Measurements from ENCODE around the gene PRKG1.

The PRKG1 gene

DNA sequence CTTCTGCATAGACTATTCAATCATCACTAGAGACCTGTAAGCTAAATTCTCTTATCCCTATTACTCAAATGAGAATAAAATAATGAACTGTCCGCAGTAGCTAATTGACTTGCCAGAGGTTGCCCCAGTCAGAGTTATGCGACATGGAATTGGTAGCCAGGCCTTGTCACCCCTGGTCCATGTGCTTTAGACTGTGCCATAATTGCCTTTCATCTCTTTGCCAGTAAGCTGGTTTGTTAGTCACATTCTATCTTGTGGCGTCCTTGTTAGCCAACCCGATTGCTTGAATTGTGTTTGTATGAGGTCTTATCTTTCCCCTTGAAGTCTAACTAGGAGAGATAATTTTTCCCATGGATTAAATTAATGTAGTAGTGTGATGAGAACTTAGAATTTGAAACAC is 362.5 kb downstream of the PRKG1 start:
- no peak for TF ChIP-seq TAF1 (IDR thresholded peaks at IDR 0.05; ENCODE audit: borderline replicate concordance, insufficient read depth, low read length)
- no peak for TF ChIP-seq SIN3A (IDR thresholded peaks at IDR 0.05; ENCODE audit: borderline replicate concordance, insufficient read depth, low read length)
- TF ChIP-seq FOXP2 (optimal IDR thresholded peaks at IDR 0.05; ENCODE audit: borderline replicate concordance, extremely low read depth, extremely low read length, insufficient read depth), result no peak
- TF ChIP-seq POLR2AphosphoS5 (IDR thresholded peaks at IDR 0.05; ENCODE audit: low read depth, low read length), result no peak
- TF ChIP-seq, protein P1, sequence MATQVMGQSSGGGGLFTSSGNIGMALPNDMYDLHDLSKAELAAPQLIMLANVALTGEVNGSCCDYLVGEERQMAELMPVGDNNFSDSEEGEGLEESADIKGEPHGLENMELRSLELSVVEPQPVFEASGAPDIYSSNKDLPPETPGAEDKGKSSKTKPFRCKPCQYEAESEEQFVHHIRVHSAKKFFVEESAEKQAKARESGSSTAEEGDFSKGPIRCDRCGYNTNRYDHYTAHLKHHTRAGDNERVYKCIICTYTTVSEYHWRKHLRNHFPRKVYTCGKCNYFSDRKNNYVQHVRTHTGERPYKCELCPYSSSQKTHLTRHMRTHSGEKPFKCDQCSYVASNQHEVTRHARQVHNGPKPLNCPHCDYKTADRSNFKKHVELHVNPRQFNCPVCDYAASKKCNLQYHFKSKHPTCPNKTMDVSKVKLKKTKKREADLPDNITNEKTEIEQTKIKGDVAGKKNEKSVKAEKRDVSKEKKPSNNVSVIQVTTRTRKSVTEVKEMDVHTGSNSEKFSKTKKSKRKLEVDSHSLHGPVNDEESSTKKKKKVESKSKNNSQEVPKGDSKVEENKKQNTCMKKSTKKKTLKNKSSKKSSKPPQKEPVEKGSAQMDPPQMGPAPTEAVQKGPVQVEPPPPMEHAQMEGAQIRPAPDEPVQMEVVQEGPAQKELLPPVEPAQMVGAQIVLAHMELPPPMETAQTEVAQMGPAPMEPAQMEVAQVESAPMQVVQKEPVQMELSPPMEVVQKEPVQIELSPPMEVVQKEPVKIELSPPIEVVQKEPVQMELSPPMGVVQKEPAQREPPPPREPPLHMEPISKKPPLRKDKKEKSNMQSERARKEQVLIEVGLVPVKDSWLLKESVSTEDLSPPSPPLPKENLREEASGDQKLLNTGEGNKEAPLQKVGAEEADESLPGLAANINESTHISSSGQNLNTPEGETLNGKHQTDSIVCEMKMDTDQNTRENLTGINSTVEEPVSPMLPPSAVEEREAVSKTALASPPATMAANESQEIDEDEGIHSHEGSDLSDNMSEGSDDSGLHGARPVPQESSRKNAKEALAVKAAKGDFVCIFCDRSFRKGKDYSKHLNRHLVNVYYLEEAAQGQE (IDR thresholded peaks at IDR 0.05; ENCODE audit: insufficient read depth in 1 of 2, low read depth in 2 of 2, low read length in 2 of 2), result no peak

DNA sequence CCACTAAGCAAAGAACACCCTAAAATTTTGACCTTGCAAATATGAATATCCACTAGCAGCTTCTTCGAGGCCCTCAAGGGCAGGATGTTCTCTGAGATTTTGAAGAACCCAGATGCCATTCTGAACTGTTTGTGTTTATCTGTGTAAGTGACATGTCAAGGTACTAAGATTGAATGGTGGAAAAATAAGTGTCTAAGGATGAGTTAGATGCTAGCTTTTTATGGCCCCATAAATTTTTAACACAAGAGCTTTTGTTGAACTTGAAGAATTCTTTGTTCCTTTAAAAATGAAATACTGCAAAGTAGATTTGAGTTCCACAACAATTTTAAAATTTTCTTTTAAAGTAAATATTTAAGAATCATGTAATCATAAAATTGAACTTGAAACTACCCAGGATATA is 365.4 kb downstream of the PRKG1 start:
- no peak for TF ChIP-seq POLR2AphosphoS5 (IDR thresholded peaks at IDR 0.05; ENCODE audit: low read depth, low read length)
- no peak for TF ChIP-seq FOXP2 (optimal IDR thresholded peaks at IDR 0.05; ENCODE audit: borderline replicate concordance, extremely low read depth, extremely low read length, insufficient read depth)

DNA sequence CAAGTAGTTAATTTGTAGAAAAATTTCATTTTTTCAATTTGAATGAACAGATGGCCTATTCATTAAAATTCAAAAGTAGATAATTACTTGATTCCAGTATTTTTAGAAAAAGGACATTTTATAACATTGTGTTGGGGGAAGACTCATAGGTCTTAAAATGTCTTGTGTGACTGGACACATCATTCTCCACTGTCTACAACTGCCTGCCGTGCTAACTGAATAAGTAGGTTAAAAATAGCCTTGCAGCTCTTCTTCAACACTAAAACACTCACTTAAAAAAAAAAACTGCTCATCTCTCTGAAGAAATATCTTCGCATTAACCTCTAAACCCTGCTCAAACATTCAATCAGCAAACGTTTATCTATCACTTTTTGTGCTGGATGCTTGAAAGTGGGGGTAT is 371.3 kb downstream of the PRKG1 start:
- TF ChIP-seq TAF1 (IDR thresholded peaks at IDR 0.05; ENCODE audit: borderline replicate concordance, insufficient read depth, low read length), result no peak
- no peak for TF ChIP-seq FOXP2 (optimal IDR thresholded peaks at IDR 0.05; ENCODE audit: borderline replicate concordance, extremely low read depth, extremely low read length, insufficient read depth)
- TF ChIP-seq SIN3A (IDR thresholded peaks at IDR 0.05; ENCODE audit: borderline replicate concordance, insufficient read depth, low read length), result no peak
- no peak for TF ChIP-seq POLR2AphosphoS5 (IDR thresholded peaks at IDR 0.05; ENCODE audit: low read depth, low read length)
- TF ChIP-seq, protein P1 (IDR thresholded peaks at IDR 0.05; ENCODE audit: insufficient read depth in 1 of 2, low read depth in 2 of 2, low read length in 2 of 2), result no peak

DNA sequence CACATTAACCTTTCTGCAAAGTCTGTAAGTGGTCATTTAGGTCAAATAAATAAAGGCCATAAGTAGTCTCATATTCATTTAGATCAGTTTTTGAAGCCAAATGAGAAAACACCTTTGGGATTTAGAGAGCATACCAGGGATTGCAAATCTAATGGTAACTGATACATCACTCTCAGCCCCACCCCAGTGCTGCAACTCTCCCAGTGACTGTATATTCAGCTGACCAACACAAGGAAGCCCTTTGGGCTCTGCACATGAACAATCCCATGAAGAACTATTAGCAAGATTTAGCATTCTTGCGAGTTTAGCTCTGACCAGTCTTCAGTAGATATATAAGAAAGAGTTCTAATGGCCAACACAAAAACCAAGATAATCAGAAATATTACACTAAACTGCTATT is 372.8 kb downstream of the PRKG1 start:
- TF ChIP-seq SIN3A (IDR thresholded peaks at IDR 0.05; ENCODE audit: borderline replicate concordance, insufficient read depth, low read length) (no peak), FOXP2 (optimal IDR thresholded peaks at IDR 0.05; ENCODE audit: borderline replicate concordance, extremely low read depth, extremely low read length, insufficient read depth) (no peak), TAF1 (IDR thresholded peaks at IDR 0.05; ENCODE audit: borderline replicate concordance, insufficient read depth, low read length) (no peak), POLR2AphosphoS5 (IDR thresholded peaks at IDR 0.05; ENCODE audit: low read depth, low read length) (no peak)
- TF ChIP-seq, protein P1 (IDR thresholded peaks at IDR 0.05; ENCODE audit: insufficient read depth in 1 of 2, low read depth in 2 of 2, low read length in 2 of 2), result no peak

DNA sequence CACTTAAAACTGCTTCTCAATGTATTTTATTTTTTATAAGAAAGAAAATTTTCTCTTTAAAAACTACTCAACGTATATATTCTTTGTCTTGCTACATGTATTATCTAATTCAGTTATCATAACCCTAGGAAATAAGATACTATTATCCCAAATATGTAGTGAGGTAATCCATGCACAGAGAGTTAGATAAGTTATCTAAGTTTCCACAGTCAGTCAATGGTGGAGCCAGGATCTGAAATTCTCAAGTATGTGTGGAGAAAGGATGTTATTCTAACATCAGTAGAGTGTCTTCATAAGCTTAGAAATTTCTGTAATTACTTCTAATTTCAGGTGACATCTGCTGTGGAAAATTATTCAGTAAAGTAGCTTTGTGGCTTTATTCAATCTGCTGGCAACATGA is 385.2 kb downstream of the PRKG1 start:
- TF ChIP-seq SIN3A (IDR thresholded peaks at IDR 0.05; ENCODE audit: borderline replicate concordance, insufficient read depth, low read length) (no peak), POLR2AphosphoS5 (IDR thresholded peaks at IDR 0.05; ENCODE audit: low read depth, low read length) (no peak), FOXP2 (optimal IDR thresholded peaks at IDR 0.05; ENCODE audit: borderline replicate concordance, extremely low read depth, extremely low read length, insufficient read depth) (no peak), TAF1 (IDR thresholded peaks at IDR 0.05; ENCODE audit: borderline replicate concordance, insufficient read depth, low read length) (no peak)
- TF ChIP-seq, protein P1 (IDR thresholded peaks at IDR 0.05; ENCODE audit: insufficient read depth in 1 of 2, low read depth in 2 of 2, low read length in 2 of 2), result no peak
